OCI-LY7 (cell line): ENCODE data around the gene YY1.
"Not testable (repeated sequence)": the region's sequence is repeated elsewhere in the genome, so short reads cannot be mapped to it uniquely, and the experiment has no call there.

Source experiments
- CTCF ChIP-seq: fragments of 200-600 bp; sonication (generic); conservative IDR thresholded peaks from 2 replicates; pipeline ENCODE4 v1.5.1; 2014; ENCODE audit warnings: mild to moderate bottlenecking, antibody characterized with exemption, low read length, moderate library complexity, mixed read lengths
- EZH2phosphoT487 ChIP-seq: fragments of 200-600 bp; sonication (generic); IDR thresholded peaks from 2 replicates; pipeline ENCODE4 v1.6.1; 2018; ENCODE audit warnings: low read depth, borderline replicate concordance, mild to moderate bottlenecking, mixed run types, antibody characterized with exemption, low read length, moderate library complexity, mixed read lengths

GRCh38 chr14:100287998-100288295, 49.0 kb downstream of the YY1 start:
- not testable (repeated sequence) for TF ChIP-seq CTCF, EZH2phosphoT487
